Measurements from ENCODE around the gene HECTD4. TPM values are rescaled to one million over a fixed set of nuclear protein-coding genes. Genes with fewer than 3 reads are reported as not detected.

Gene HECTD4
- total RNA-seq, 4 donors from 2014 or later, result 53.7 to 168 (median 62.9) TPM

DNA sequence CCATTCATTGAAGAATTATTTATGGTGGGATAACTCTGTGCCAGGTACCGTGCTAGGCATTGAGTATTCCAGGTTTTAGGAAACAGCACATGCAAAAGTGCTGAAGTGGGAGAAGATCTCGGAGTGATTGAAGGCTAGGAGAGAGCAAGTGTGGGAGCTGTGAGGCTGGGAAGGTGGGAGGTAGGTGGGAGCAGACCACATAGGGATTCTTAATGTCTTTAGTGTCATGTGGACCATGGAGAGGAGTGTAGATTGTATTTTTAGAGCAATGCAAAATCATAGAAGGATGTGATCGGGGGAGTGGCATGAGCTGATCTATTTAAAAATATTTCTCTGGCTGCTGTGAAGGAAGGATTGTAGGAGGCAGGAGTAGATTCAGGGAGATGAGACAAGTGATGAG is 41.9 kb upstream of the HECTD4 start:
- Histone ChIP-seq H3K36me3 (no peaks in the 10 kb centered on the region), H3K27me3 (no peaks in the 10 kb centered on the region), H3K4me1 (peaks cover 49% of the 10 kb centered on the region), H3K27ac (no peak overlapping the region), H3K9me3 (no peaks in the 10 kb centered on the region), H3K4me3 (no peak overlapping the region)
- TF ChIP-seq EP300 (IDR thresholded peaks at IDR 0.05), result no peak
- TF ChIP-seq CTCF (IDR thresholded peaks at IDR 0.05), result no peak
- no peak for TF ChIP-seq POLR2AphosphoS5 (IDR thresholded peaks at IDR 0.05)
- TF ChIP-seq POLR2A (IDR thresholded peaks at IDR 0.05), result no peak
- WGBS, result 95% methylated on average over 3 of the region's 3 CpGs
- DNase-seq (ENCODE audit: low spot score in 2 of 2), result no peak

- Histone ChIP-seq H3K36me3 (no peaks in the 10 kb centered on the region), H3K9me3 (no peaks in the 10 kb centered on the region), H3K27ac (peak overlapping the region; percentile 77), H3K4me1 (peaks cover 56% of the 10 kb centered on the region), H3K4me3 (no peak overlapping the region), H3K27me3 (no peaks in the 10 kb centered on the region)
- WGBS, result 43% methylated on average over 5 of the region's 5 CpGs
- TF ChIP-seq CTCF (IDR thresholded peaks at IDR 0.05) (no peak), POLR2AphosphoS5 (IDR thresholded peaks at IDR 0.05) (peak in 1 of 3 donors; percentile 74)
- peak; percentile 75 to 81 for DNase-seq (ENCODE audit: low spot score in 2 of 2)
Measured at GRCh38 chr12:112422531-112422930, 40.3 kb upstream of the HECTD4 start.

DNA sequence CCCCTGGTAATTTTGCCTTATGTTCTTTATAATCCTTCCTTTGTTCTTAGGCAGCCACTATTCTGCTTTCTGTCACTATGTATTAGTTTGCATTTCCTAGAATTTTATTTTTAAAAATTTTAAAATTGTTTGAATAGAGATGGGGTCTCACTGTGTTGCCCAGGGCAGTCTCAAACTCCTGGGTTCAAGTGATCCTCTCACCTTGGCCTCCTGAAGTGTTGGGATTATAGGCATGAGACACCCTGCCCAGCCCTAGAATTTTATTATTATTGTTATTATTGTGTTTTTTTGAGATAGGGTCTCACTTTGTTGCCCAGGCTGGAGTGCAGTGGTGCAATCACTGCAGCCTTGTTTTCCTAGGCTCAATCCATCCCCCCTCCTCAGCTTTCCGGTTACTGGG is 39.1 kb upstream of the HECTD4 start:
- Histone ChIP-seq H3K9me3 (no peaks in the 10 kb centered on the region), H3K4me1 (peaks cover 57% of the 10 kb centered on the region), H3K36me3 (no peaks in the 10 kb centered on the region), H3K4me3 (no peak overlapping the region), H3K27me3 (no peaks in the 10 kb centered on the region), H3K27ac (peak overlapping the region; percentile 77)
- WGBS, result 85% methylated on average over 1 of the region's 1 CpG
- TF ChIP-seq CTCF (IDR thresholded peaks at IDR 0.05) (no peak), POLR2AphosphoS5 (IDR thresholded peaks at IDR 0.05) (no peak), POLR2A (IDR thresholded peaks at IDR 0.05) (no peak), EP300 (IDR thresholded peaks at IDR 0.05) (no peak)
- no peak for DNase-seq (ENCODE audit: low spot score in 2 of 2)

- H3K4me3 ChIP-seq, result peak overlapping the region; percentile 98
Measured at GRCh38 chr12:112420740-112421139, 38.5 kb upstream of the HECTD4 start.

More at GRCh38 chr12:112420740-112421139, 38.5 kb upstream of the HECTD4 start:
- Histone ChIP-seq H3K27ac (peak overlapping the region; percentile 48), H3K36me3 (no peaks in the 10 kb centered on the region), H3K27me3 (no peaks in the 10 kb centered on the region), H3K4me1 (peaks cover 55% of the 10 kb centered on the region), H3K9me3 (no peaks in the 10 kb centered on the region)
- TF ChIP-seq POLR2A (IDR thresholded peaks at IDR 0.05), result no peak
- no peak for TF ChIP-seq POLR2AphosphoS5 (IDR thresholded peaks at IDR 0.05)
- no peak for TF ChIP-seq CTCF (IDR thresholded peaks at IDR 0.05)
- TF ChIP-seq EP300 (IDR thresholded peaks at IDR 0.05), result no peak
- 72% methylated on average over 3 of the region's 3 CpGs for WGBS
- no peak for DNase-seq (ENCODE audit: low spot score in 2 of 2)

Measured in suprapubic skin (tissue), 4 donors.